HFFc6 (cell line): ENCODE results near the gene WFIKKN2. TPM values are rescaled to one million over a fixed set of nuclear protein-coding genes. Genes with fewer than 3 reads are reported as not detected.

Source experiments
- DNase-seq: peaks from one replicate; pipeline ENCODE4 v3.0.0-alpha.2; 2018
- H3K27ac Mint-ChIP-seq: 2 replicates; pipeline ENCODE4 v1.8.0; 2020; ENCODE audit warnings: mild to moderate bottlenecking, mixed read lengths
- H3K27me3 Mint-ChIP-seq: 2 replicates; pipeline ENCODE4 v1.8.0; 2021; ENCODE audit warnings: mild to moderate bottlenecking, moderate library complexity, mixed read lengths; ENCODE audit not compliant: insufficient read depth
- H3K36me3 Mint-ChIP-seq: 2 replicates; pipeline ENCODE4 v1.8.0; 2021; ENCODE audit warnings: low read depth, mixed read lengths
- H3K4me1 Mint-ChIP-seq: 2 replicates; pipeline ENCODE4 v1.8.0; 2020; ENCODE audit warnings: low read depth, mixed read lengths
- H3K4me3 Mint-ChIP-seq: 2 replicates; pipeline ENCODE4 v1.8.0; 2020; ENCODE audit warnings: mild to moderate bottlenecking, moderate library complexity, mixed read lengths
- H3K9me3 Mint-ChIP-seq: 2 replicates; pipeline ENCODE4 v1.8.0; 2020; ENCODE audit warnings: mild to moderate bottlenecking, mixed read lengths
- CTCF ChIP-seq: fragments of 200-600 bp; sonication (generic); IDR thresholded peaks from 2 replicates; pipeline ENCODE4 v1.5.0; 2021; ENCODE audit warnings: antibody characterized with exemption, mild to moderate bottlenecking
- total RNA-seq, 6 experiments: library from RNA; stranded (reverse); fragmentation: NEBNext Ultra II Directional; extraction: Animal tissue kit (Norgen Biotek cat#: 25700); gene quantifications; 2 replicates in 1 of 6; 3 replicates in 5 of 6; pipeline ENCODE4 v1.2.3, GENCODE V29; 2021

Gene WFIKKN2
- total RNA-seq, 6 experiments from 2014 or later: 0.05 to 0.07 (median 0.05) TPM; not detected in 3

- DNase-seq: no peak
- Mint-ChIP-seq H3K36me3 (no peaks in the 10 kb centered on the region), H3K27ac (no peak overlapping the region; the same call in 1 of the 2 replicates), H3K4me1 (peaks cover 11% of the 10 kb centered on the region), H3K4me3 (peak overlapping the region; percentile 22; the same call in 1 of the 2 replicates), H3K9me3 (peaks cover 4% of the 10 kb centered on the region; the same call in 1 of the 2 replicates), H3K27me3 (peaks cover 14% of the 10 kb centered on the region)
- no peak for TF ChIP-seq CTCF
Observed at GRCh38 chr17:50818261-50818660, 17.1 kb upstream of the WFIKKN2 start.

GRCh38 chr17:50818921-50819657 is 16.3 kb upstream of the WFIKKN2 start:
- H3K36me3 Mint-ChIP-seq: no peaks in the 10 kb centered on the region
- TF ChIP-seq CTCF: no peak
- H3K27me3 Mint-ChIP-seq: peaks cover 11% of the 10 kb centered on the region
- no peak overlapping the region for H3K27ac Mint-ChIP-seq
- peaks cover 4% of the 10 kb centered on the region; the same call in 1 of the 2 replicates for H3K9me3 Mint-ChIP-seq
- H3K4me3 Mint-ChIP-seq: no peak overlapping the region
- no peak for DNase-seq
- peaks cover 11% of the 10 kb centered on the region for H3K4me1 Mint-ChIP-seq

GRCh38 chr17:50820651-50821050 is 14.7 kb upstream of the WFIKKN2 start:
- no peak for TF ChIP-seq CTCF

GRCh38 chr17:50822550-50822949 is 12.8 kb upstream of the WFIKKN2 start:
- H3K27me3 Mint-ChIP-seq: peaks cover 11% of the 10 kb centered on the region
- DNase-seq: no peak
- TF ChIP-seq CTCF: no peak

More at GRCh38 chr17:50820651-50821050, 14.7 kb upstream of the WFIKKN2 start:
- peaks cover 11% of the 10 kb centered on the region for H3K27me3 Mint-ChIP-seq
- H3K9me3 Mint-ChIP-seq: peaks cover 4% of the 10 kb centered on the region; the same call in 1 of the 2 replicates
- no peak overlapping the region for H3K4me3 Mint-ChIP-seq
- peaks cover 11% of the 10 kb centered on the region for H3K4me1 Mint-ChIP-seq
- DNase-seq: no peak
- no peaks in the 10 kb centered on the region for H3K36me3 Mint-ChIP-seq
- no peak overlapping the region for H3K27ac Mint-ChIP-seq

GRCh38 chr17:50824429-50824828 is 11.0 kb upstream of the WFIKKN2 start:
- DNase-seq: no peak
- H3K9me3 Mint-ChIP-seq: peaks cover 4% of the 10 kb centered on the region; the same call in 1 of the 2 replicates
- H3K27ac Mint-ChIP-seq: no peak overlapping the region
- peaks cover 10% of the 10 kb centered on the region for H3K27me3 Mint-ChIP-seq
- TF ChIP-seq CTCF: no peak
- no peak overlapping the region for H3K4me3 Mint-ChIP-seq
- no peaks in the 10 kb centered on the region for H3K4me1 Mint-ChIP-seq
- H3K36me3 Mint-ChIP-seq: no peaks in the 10 kb centered on the region

More at GRCh38 chr17:50822550-50822949, 12.8 kb upstream of the WFIKKN2 start:
- peaks cover 4% of the 10 kb centered on the region; the same call in 1 of the 2 replicates for H3K9me3 Mint-ChIP-seq
- no peak overlapping the region for H3K27ac Mint-ChIP-seq
- H3K36me3 Mint-ChIP-seq: no peaks in the 10 kb centered on the region
- no peak overlapping the region for H3K4me3 Mint-ChIP-seq
- H3K4me1 Mint-ChIP-seq: peaks cover 9% of the 10 kb centered on the region
